Vein endothelial cell (primary cell): ENCODE results near the gene FAM151B. TPM values are rescaled to one million over a fixed set of nuclear protein-coding genes. Genes with fewer than 3 reads are reported as not detected.

Experiments
- total RNA-seq: library from RNA; depleted of rRNA; stranded (reverse); fragments of >200 nt; gene quantifications from 2 replicates; pipeline ENCODE4 v1.2.3, GENCODE V29; 2012

Gene FAM151B, protein sequence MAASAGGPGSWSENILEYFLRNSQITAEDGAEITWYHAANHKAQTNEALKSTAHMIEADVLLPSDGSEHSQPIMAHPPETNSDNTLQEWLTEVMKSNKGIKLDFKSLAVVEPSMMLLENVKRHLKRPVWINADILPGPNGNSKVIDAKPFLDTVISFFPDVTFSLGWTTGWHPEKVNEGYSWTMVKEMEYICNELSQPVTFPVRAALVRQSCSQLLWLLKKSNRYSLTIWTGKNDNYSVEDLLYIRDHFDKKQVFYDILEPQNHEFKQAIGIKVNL
- total RNA-seq: 1.6 and 3.3 TPM in 2 replicates

GRCh38 chr5:80487829-80488721 is at the start of gene FAM151B:
Gene FAM151B (plus strand): TSS chr5:80488100. CDS start chr5:80488124, 24 bp downstream.

DNA sequence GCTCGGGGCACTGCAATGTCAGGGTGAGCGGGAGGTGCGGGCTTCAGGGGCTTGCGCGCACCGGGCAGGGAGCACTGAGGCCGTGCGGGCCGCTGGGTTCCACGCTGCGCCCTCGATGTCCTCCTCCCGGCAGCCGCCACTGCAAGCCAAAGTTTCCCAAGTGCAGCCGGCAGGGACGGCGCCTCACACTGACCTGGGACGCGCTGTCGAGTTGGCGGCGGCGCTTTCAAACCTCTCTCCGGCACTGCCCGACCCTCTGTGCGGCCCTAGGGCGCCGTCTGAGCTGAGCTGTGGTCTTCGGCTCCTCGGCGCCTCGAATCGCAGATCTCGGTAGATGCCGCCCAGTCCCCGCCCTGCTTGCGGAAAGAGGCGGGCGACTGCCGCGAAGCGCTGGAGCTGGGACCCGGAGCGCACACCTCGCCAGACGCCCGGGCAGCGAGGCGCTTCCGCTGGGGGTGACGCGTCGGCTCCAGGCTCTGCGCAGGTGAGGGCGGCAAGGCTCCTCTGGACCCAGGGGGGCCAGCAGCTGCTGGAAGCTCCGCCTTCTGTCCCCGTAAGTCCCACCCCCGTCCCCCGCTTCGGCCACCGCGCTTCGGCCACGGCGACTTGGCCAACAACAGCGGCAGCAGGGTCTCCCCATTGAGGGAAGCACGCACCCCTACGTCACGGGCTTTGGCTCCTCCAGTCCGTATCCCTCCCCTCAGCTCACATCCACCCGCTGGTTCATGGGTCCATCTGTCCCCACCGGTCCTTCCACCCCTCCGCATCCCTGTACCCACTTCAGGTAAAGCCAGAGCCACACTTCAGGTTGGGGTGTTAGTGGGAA is 82.3 kb downstream of the FAM151B start, which contains the start of gene ANKRD34B:
Gene ANKRD34B (minus strand): TSS at position 320 of the 826 bp plus-strand sequence. CDS start 10,261 bp downstream, outside the sequence.

Other genes starting within 250 kb of the FAM151B start
- gene SERINC5, start 232.1 kb upstream of the FAM151B start, total RNA-seq: 14.7 and 15.0 TPM in 2 replicates
- not detected in 2 replicates for gene SPZ1, start 168.1 kb upstream of the FAM151B start, total RNA-seq
- 23.2 and 29.2 TPM in 2 replicates for gene ZFYVE16, start 80.0 kb upstream of the FAM151B start, total RNA-seq
- not detected in 2 replicates for gene ANKRD34B, start 82.2 kb downstream of the FAM151B start, total RNA-seq
- gene MSH3, start 166.6 kb downstream of the FAM151B start, total RNA-seq: 13.1 and 20.8 TPM in 2 replicates
- 16.0 and 30.1 TPM in 2 replicates for gene DHFR, start 166.9 kb downstream of the FAM151B start, total RNA-seq